HUES6 (cell line): ENCODE data around the gene NANOS3.
"Not testable (repeated sequence)": the region's sequence is repeated elsewhere in the genome, so short reads cannot be mapped to it uniquely, and the experiment has no call there.

ENCODE experiments used
- H3K27ac ChIP-seq: 2 replicates; pipeline ENCODE4 v1.7.0; 2013; ENCODE audit warnings: low read depth, mild to moderate bottlenecking, low read length, inconsistent platforms
- H3K27me3 ChIP-seq: 2 replicates; pipeline ENCODE4 v1.6.1; 2013; ENCODE audit warnings: low read length; ENCODE audit not compliant: control insufficient read depth, insufficient read depth
- H3K36me3 ChIP-seq: 2 replicates; pipeline ENCODE4 v1.6.1; 2013; ENCODE audit warnings: low read length; ENCODE audit not compliant: control insufficient read depth, insufficient read depth
- H3K4me1 ChIP-seq: 2 replicates; pipeline ENCODE4 v1.6.1; 2013; ENCODE audit warnings: low read length; ENCODE audit not compliant: control insufficient read depth, insufficient read depth
- H3K4me3 ChIP-seq: 2 replicates; pipeline ENCODE4 v1.5.1; 2013; ENCODE audit warnings: low read depth, low read length
- H3K9ac ChIP-seq: one replicate; pipeline ENCODE4 v1.6.1; 2013; ENCODE audit warnings: mild to moderate bottlenecking, low read length
- H3K9me3 ChIP-seq: 2 replicates; pipeline ENCODE4 v1.6.1; 2013; ENCODE audit warnings: low read depth, low read length; ENCODE audit not compliant: control insufficient read depth, insufficient read depth

NANOS3 gene

DNA sequence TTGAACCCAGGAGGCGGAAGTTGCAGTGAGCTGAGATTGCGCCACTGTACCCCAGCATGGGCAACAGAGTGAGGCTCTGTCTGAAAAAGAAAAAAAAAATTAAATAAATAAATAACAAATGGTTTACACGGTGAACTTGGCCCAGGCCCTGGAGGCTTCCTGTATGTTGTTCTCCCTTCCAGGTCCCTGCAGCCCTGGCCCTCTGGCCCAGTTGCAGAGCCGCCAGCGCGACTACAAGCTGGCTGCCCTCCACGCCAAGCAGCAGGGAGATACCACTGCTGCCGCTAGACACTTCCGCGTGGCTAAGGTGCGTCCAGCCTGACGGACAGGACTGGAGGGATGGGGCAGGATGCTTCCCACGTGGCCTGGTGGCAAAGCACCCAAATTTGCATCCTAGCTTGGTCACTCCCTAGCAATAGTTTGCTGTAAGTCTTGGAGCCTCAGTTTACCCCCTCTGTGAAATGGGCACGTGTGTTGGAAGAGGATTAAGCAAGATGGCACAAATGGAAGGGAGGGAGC, 41.0 kb downstream of the NANOS3 start:
- no peak overlapping the region for H3K27ac ChIP-seq

GRCh38 chr19:13918726-13919411, 41.9 kb downstream of the NANOS3 start:
- no peaks in the 10 kb centered on the region for H3K4me1 ChIP-seq
- no peak overlapping the region for H3K4me3 ChIP-seq
- no peak overlapping the region for H3K9ac ChIP-seq
- H3K27ac ChIP-seq: no peak overlapping the region
- peaks cover 76% of the 10 kb centered on the region for H3K36me3 ChIP-seq
- H3K27me3 ChIP-seq: no peaks in the 10 kb centered on the region
- H3K9me3 ChIP-seq: peaks cover 7% of the 10 kb centered on the region

More for the DNA sequence above, 41.0 kb downstream of the NANOS3 start:
- H3K4me1 ChIP-seq: no peaks in the 10 kb centered on the region
- H3K4me3 ChIP-seq: no peak overlapping the region
- H3K9me3 ChIP-seq: peaks cover 7% of the 10 kb centered on the region
- no peak overlapping the region for H3K9ac ChIP-seq
- peaks cover 76% of the 10 kb centered on the region for H3K36me3 ChIP-seq
- H3K27me3 ChIP-seq: no peaks in the 10 kb centered on the region

DNA sequence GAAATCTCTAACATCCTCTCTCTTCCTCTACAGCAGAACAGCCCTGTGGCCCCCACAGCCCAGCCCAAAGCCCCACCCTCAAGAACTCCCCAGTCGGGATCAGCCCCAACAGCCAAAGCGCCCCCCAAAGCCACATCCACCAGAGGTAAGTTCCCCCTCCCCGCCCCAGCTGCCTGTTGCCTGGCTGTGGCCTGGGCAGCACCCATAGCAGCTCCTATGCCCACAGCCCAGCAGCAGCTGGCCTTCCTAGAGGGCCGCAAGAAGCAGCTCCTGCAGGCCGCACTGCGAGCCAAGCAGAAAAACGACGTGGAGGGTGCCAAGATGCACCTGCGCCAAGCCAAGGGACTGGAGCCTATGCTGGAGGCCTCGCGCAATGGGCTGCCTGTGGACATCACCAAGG, 43.6 kb downstream of the NANOS3 start:
- H3K9me3 ChIP-seq: peaks cover 7% of the 10 kb centered on the region
- H3K36me3 ChIP-seq: peaks cover 74% of the 10 kb centered on the region
- no peak overlapping the region for H3K9ac ChIP-seq
- H3K4me1 ChIP-seq: no peaks in the 10 kb centered on the region
- no peaks in the 10 kb centered on the region for H3K27me3 ChIP-seq
- no peak overlapping the region for H3K27ac ChIP-seq
- no peak overlapping the region for H3K4me3 ChIP-seq

GRCh38 chr19:13920940-13921747, 44.2 kb downstream of the NANOS3 start:
- peaks cover 7% of the 10 kb centered on the region for H3K9me3 ChIP-seq
- H3K9ac ChIP-seq: no peak overlapping the region
- H3K27ac ChIP-seq: no peak overlapping the region
- H3K36me3 ChIP-seq: peaks cover 70% of the 10 kb centered on the region
- no peaks in the 10 kb centered on the region for H3K27me3 ChIP-seq
- H3K4me3 ChIP-seq: no peak overlapping the region
- no peaks in the 10 kb centered on the region for H3K4me1 ChIP-seq

DNA sequence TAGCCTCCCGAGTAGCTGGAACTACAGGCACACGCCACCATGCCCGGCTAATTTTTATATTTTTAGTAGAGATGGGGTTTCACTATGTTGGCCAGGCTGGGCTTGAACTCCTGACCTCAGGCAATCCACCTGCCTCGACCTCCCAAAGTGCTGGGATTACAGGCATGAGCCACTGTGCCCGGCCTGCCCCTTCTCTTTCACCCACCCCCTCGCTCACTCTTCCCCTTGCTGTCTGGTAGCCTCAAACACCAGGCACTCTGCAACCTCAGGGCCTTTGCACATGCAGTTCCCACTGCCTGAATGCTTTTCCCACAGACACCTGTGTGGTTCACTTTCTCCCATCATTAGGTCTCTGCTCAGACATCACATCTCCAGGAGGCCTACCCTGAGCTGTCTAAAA, 45.2 kb downstream of the NANOS3 start:
- not testable (repeated sequence) for H3K27ac ChIP-seq, H3K27me3 ChIP-seq, H3K9ac ChIP-seq, H3K4me3 ChIP-seq, H3K9me3 ChIP-seq, H3K4me1 ChIP-seq
- peaks cover 76% of the 10 kb centered on the region for H3K36me3 ChIP-seq

- no peaks in the 10 kb centered on the region for H3K27me3 ChIP-seq
- no peaks in the 10 kb centered on the region for H3K4me1 ChIP-seq
- no peak overlapping the region for H3K4me3 ChIP-seq
- no peak overlapping the region for H3K27ac ChIP-seq
- peaks cover 7% of the 10 kb centered on the region for H3K9me3 ChIP-seq
- H3K36me3 ChIP-seq: peaks cover 80% of the 10 kb centered on the region
- H3K9ac ChIP-seq: no peak overlapping the region
These were observed 46.5 kb downstream of the NANOS3 start for GRCh38 chr19:13923194-13923987.

GRCh38 chr19:13926010-13926409, 49.1 kb downstream of the NANOS3 start:
- H3K9ac ChIP-seq: no peak overlapping the region
- H3K9me3 ChIP-seq: peaks cover 2% of the 10 kb centered on the region; the same call in 1 of the 2 replicates
- no peaks in the 10 kb centered on the region for H3K27me3 ChIP-seq
- H3K4me1 ChIP-seq: no peaks in the 10 kb centered on the region
- peaks cover 66% of the 10 kb centered on the region for H3K36me3 ChIP-seq
- no peak overlapping the region for H3K4me3 ChIP-seq
- no peak overlapping the region for H3K27ac ChIP-seq

DNA sequence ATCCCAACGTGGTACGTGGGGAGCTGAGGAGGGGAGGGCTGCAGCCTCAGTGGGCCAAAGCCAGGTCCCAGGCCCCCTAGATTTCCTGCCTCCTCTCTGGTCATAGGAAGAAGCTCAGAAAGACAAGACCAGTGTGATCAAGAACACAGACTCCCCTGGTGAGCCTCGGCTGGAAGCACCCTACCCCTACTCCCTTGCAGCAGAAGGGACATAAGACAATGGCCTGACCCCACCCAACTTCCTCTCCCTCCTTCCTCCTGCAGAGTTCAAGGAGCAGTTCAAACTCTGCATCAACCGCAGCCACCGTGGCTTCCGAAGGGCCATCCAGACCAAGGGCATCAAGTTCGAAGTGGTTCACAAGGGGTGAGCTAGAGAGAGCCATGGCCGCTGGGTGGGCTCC, 49.8 kb downstream of the NANOS3 start:
- no peaks in the 10 kb centered on the region for H3K4me1 ChIP-seq
- H3K9ac ChIP-seq: no peak overlapping the region
- H3K9me3 ChIP-seq: no peaks in the 10 kb centered on the region
- H3K27me3 ChIP-seq: no peaks in the 10 kb centered on the region
- peaks cover 64% of the 10 kb centered on the region for H3K36me3 ChIP-seq
- no peak overlapping the region for H3K4me3 ChIP-seq
- H3K27ac ChIP-seq: no peak overlapping the region

DNA sequence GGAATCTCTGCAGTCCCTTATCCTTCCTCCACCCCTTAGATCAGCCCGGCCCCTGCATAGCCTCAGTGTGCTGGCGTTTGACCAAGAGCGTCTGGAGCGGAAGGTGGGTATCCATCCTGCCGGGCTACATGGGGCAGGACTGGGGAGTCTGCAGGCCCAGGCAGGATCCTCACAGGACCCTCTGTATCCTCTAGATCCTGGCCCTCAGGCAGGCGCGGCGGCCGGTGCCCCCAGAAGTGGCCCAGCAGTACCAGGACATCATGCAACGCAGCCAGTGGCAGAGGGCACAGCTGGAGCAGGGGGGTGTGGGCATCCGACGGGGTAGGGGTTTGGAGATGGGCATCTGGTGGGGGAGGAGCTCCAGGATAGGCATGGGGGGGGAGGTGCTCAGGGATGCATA, 52.4 kb downstream of the NANOS3 start:
- Histone ChIP-seq H3K27me3 (no peaks in the 10 kb centered on the region), H3K9ac (no peak overlapping the region), H3K4me3 (no peak overlapping the region), H3K27ac (no peak overlapping the region), H3K4me1 (peaks cover under 1% of the 10 kb centered on the region; the same call in 1 of the 2 replicates), H3K36me3 (peaks cover 45% of the 10 kb centered on the region), H3K9me3 (no peaks in the 10 kb centered on the region)

GRCh38 chr19:13929956-13930355, 53.0 kb downstream of the NANOS3 start:
- Histone ChIP-seq H3K27me3 (no peaks in the 10 kb centered on the region), H3K27ac (no peak overlapping the region), H3K9ac (no peak overlapping the region), H3K9me3 (no peaks in the 10 kb centered on the region), H3K36me3 (peaks cover 41% of the 10 kb centered on the region), H3K4me3 (no peak overlapping the region), H3K4me1 (peaks cover 4% of the 10 kb centered on the region; the same call in 1 of the 2 replicates)
